GM19463 (cell line): ENCODE results near the gene SLC27A1.

Source experiments
- ATAC-seq: cut with Tn5 transposase; IDR thresholded peaks from one replicate; pipeline ENCODE4 v1.9.1; 2021; ENCODE audit warnings: mild to moderate bottlenecking, moderate library complexity; ENCODE audit not compliant: unreplicated experiment

The SLC27A1 gene

DNA sequence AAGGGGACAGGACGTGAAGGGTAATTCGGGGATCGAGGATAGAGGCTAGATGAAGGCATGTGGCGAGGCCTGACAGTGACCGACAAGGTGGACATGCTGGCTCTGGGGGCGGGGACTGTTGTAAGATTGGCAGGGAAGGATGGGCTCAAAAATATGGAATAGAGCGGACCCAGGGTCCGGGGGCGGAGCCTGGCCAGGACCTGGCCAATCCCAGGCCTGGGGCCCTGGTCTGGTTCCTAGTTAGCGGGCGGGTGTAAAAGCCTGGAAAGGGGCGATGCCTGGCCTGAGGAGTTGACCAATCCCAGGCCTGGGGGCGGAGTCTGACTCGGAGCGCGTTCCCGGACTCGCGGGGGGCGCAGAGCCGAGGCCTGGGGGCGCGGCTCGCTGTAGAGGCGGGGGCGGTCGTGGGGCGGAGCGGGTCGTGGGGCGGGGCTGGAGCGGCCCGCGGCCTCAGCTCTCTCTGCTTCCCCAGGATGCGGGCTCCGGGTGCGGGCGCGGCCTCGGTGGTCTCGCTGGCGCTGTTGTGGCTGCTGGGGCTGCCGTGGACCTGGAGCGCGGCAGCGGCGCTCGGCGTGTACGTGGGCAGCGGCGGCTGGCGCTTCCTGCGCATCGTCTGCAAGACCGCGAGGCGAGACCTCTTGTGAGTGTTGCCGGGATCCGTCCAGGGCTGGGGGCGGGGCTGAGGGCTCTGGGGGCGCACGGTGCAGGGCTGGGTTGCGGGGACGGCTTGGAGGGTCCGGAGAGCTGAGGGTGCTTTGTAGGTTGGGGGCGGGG is at the start of gene SLC27A1:
SLC27A1 (plus strand) TSS at position 457 of the 774 bp plus-strand sequence; CDS start at position 474, 17 bp downstream.
- peak; percentile 79 for ATAC-seq

DNA sequence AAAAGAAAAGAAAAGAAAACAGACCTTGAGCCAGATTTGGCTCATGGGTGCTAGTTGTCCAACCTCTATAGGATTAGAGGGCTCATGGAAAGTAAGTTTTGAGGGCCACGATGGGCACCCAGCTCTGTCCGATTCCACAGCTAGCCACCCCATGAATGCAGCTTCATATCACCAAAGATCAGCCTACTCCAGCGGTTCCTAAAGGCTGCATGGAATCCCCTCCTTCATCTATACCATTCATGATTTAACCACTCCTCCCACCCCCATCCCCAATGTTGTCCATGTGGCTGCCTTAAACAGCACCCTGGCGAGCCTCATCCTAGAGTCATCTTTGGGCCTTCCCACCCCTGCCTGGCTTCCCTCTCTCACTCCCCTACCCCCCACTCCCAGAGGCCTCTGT is 48.4 kb upstream of the SLC27A1 start:
- ATAC-seq: no peak

DNA sequence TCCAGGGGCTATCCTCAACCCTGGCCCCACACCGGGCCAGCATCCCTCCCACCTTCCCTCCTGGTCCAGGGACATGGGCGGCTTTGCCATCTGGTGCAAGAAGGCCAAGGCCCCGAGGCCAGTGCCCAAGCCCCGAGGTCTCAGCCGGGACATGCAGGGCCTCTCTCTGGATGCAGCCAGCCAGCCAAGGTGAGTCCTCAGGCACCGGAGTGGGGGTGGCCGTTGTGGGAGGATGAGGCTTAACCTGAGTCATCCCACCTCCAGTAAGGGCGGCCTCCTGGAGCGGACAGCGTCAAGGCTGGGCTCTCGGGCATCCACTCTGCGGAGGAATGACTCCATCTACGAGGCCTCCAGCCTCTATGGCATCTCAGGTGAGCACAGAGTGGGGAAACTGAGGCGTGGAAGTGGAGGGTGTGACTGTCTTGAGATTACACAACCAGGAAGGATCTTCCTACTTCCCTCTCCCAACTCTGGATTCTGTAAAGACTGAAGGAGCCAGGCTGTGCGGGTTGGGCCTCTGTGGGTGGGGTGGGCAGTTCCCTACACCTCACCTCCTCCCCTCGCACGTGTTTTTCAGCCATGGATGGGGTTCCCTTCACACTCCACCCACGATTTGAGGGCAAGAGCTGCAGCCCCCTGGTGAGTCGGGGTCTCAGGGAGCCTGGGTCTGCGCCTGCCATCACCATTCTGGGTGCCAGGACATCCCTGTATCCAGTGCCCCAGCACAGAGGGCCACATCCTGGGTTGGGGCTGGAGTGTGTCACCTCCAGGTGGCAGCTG is 46.7 kb upstream of the SLC27A1 start:
- ATAC-seq: no peak

DNA sequence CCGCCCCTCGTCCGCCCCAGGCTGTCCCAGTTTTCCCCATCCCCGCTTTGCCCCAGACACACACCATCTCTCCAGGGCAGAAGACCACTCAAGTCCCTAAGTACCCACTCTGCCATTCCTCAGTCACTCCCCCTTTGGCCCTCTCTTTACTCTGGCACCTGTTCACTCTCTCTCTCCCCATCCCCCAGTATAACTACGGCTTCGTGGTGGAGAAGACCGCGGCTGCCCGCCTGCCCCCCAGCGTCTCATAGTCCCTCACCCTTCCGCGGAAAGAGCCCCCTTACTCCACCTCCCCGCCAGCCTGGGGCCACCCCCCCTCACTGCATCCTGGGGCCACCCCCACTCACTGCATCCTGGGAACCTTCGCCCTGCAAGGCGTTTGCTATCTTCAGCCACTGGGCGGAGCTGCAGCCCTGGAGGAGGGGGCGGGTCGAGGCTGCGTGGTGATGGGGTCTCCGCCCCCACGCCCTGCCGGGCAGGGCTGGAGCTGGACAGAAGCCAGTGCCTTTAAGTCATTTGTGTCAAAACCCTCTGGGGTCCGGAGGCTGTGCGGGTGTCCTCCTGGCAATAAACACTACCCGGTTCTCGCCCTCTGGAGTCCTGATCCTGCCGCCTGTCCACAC is 45.5 kb upstream of the SLC27A1 start:
- no peak for ATAC-seq

DNA sequence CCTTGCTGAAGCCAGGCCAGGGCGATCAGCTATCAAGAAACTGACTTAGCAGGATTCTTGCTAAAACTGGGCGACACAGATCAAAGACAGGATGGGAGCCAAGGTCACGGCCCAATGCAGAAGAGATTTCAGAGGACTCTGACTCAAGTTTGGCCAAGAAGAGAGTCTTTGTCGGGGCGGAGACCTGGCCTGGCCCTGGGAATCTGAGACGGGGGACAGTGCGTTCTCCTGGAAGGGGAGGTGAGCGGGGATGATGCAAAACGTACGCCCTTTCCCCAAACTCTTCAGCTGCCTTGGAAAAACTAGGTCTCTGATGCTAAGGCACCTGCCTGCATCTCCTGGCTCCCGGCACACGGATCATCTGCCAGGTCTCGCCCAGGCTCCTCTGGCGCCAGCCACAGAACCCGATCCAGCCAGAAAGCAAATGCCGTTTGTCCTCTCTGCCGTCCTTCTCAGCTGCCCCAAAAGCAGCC is 40.6 kb upstream of the SLC27A1 start:
- no peak for ATAC-seq

DNA sequence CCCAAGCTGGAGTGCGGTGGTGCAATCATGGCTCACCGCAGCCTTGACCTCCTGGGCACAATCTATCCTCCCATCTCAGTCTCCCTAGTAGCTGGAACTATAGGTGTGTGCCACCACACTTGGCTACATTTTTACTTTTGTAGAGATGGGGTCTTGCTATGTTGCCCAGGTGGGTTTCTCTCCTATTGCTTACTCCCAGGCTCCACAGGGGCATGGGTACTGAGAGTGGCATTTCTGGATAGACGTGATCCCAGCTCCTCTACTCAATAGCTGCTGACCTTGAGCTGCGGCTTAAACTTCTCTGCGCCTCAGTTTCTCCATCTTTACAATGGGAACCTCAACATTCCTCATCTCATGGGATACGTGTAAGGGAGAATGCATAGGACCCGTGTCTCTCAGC is 38.9 kb upstream of the SLC27A1 start:
- no peak for ATAC-seq

DNA sequence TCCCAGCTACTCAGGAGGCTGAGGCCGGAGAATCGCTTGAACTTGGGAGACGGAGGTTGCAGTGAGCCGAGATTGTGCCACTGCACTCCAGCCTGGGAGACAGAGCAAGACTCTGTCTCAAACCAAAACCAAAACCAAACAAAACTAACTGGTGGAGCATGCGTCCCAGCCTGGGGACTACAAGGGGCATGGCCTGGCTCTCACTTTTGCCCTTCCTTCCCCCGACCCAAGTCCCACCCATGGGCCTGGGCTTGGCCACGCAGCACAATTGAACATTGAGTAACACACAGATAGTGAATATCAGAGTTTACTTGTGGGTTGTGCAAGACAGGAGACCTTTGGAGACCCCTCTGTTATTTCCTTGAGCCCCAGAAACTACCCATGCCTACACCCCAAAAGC is 35.1 kb upstream of the SLC27A1 start:
- no peak for ATAC-seq

DNA sequence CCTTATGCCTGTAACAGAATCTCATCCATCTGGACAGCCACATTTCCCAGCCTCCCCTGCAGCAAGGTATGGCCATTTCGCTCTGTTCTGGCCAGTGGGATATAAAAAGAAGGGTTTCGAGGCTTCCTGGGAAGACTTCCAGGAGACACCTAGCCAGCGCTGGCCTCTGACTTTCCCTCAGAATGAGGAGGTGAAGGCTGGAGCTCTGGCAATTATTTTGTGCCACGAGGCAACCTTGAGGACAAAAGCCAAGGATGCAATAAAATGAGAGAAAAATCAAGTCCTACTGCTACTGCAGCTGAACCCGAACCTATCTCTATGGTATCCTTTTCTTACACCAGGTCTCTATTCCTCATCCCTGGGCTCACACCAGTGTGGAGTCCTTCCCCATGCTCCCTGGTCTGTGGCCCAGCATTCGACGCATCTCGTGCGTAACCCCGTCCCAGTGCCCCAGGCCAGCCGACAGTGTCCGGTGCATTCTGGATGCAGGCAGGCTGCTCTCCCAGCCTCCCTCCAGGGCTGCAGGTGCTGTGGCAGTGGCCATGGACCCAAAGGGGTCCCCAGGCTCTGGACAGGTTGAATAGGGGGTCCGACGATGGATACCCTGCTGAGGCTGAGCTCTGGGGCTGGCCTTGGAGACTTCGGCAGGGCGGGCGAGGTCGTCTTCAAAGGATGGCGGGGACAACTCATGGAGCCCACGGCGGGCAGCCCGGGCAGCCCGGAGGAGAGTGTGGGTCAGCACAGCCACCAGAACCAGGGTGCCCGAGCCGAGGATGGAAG is 34.0 kb upstream of the SLC27A1 start:
- no peak for ATAC-seq

DNA sequence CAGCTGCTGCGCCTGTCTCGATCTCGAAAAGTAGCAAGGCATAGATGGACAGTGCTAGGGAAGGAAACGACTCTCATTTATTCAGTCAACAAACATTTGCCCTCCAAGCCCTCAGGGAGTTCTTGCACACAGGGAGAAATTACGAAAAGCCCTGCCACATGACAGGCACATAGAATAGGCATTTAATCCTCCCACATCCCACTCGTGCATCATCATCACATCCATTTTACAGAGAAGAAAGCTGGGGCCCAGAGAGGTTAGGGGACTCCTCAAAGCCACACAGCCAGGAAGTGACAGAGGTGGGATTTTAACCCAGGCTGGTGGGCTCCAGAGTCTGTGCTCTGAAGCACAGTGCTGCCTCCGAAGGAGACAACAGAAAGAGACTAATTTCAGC is 33.5 kb upstream of the SLC27A1 start:
- no peak for ATAC-seq

DNA sequence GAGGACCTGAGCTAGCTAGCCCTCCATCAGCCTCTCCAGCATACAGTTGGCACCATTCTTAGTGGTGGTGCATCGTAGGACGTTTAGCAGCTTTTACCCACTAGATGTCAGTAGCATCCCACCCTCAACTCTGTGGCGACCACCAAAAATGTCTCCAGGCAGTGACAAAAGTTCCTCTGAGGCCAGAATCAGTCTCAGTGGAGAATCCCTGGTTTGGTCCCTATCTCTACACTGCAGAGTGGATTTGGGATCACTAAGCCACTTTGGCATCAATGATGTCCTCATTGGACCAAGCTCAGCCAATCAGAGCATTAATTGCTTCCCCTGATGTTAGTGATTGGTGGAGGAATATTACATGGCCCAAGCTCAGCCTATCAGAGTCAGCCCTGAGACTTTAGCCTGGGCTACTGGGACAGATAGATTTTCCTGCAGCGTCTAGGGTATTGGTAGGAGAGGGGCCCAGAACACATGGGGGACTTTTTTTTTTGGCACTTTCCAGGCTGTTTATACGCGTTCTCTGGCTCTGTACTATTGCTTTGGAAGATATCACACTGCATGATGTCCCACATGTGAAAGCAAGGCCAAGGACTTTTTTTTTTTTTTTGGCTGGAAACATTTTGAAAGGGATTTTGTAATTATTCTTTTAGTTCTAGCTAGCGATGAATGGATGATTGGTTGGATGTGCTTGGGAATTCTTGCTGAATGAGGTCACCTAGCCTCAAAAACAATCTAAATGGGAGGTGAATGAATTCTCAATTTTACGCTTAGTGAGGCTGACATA is 28.9 kb upstream of the SLC27A1 start:
- no peak for ATAC-seq

DNA sequence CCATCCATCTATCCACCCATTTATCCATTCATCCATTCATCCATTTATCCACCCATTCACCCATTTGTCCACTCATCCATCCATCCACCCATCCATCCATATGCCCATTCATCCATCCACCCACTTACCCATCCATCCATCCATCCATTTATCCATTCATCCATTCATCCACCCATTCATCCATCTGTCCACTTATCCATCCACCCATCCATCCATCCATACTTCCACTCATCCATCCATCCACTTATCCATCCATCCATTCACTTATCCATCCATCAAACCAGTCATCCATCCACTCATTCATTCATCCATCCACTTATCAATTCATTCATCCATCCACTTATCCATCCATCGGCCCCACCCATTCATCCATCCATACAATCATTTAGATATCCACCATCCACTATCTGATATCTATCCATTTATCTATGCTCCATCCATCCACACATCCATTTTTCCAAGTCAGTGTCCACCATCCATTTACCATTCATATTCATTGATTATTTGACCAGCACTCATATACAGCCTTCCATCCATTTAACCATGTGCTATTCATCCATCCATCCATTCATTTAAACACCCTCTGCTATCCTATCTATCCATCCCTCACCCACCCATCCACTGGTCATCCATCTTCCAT is 24.7 kb upstream of the SLC27A1 start:
- ATAC-seq: no peak

DNA sequence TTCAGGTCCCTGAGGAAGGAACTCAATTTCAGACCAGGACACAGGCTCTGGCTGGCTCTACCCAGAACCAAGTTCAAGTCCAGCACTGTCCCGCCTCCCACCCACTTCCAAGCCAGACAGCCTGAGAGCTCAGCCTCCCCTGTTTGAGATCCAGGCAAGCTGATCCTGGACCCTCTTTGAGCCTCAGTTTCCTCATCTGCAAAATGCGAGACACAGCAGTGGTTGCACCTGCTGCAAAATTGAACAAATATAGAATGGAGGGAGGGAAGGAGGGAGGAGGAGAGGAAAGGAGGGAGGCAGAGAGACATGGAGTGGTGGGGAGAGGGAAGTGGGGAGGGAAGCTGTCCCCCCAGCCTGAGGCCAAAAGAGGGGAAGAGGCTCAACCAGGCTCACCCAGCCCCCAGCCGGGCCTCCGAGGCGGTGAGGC is 22.6 kb upstream of the SLC27A1 start:
- no peak for ATAC-seq

DNA sequence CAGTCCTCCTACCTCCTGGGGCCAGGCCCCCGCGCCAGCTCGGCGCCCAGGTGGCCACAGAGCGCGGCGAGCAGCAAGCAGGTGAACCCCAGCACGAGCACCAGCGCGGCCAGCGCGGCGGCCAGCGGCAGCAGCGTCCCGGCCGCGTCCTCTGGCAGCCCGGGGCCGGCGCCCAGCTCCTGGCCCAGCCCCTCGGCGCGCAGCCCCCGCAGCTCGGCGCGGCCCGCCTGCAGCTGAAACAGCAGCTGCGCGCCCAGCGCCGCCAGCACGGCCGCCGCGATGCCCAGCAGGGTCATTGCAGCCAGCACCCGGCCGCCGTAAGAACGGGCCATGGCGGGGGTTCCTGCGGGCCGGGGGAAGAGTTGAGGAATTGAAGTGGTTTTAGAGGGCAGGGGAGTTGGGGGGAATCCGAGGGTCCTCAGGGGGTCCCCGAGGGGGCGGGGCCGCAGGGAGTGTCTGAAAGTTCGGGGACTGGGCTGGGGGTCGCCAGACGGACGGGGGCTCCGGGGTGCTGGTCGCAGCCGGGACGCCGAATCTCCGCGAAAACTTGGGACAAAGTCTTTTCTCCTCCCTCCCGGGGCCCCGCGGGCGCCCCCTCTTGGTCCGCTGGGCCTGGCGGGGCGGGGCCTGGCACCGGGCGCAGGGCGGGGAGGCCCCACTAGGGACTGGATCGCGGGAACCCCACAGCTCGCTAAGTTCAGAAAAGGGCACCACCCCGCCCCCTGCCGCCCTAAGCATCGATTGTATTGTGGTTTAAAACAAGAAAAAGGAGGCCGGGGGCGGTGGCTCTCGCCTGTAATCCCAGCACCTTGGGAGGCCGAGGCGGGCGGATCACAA is 22.0 kb upstream of the SLC27A1 start, which contains the start of gene TMEM221:
TMEM221 (minus strand) TSS at position 538 of the 837 bp plus-strand sequence; CDS start at position 332, 206 bp downstream.
- ATAC-seq: no peak

DNA sequence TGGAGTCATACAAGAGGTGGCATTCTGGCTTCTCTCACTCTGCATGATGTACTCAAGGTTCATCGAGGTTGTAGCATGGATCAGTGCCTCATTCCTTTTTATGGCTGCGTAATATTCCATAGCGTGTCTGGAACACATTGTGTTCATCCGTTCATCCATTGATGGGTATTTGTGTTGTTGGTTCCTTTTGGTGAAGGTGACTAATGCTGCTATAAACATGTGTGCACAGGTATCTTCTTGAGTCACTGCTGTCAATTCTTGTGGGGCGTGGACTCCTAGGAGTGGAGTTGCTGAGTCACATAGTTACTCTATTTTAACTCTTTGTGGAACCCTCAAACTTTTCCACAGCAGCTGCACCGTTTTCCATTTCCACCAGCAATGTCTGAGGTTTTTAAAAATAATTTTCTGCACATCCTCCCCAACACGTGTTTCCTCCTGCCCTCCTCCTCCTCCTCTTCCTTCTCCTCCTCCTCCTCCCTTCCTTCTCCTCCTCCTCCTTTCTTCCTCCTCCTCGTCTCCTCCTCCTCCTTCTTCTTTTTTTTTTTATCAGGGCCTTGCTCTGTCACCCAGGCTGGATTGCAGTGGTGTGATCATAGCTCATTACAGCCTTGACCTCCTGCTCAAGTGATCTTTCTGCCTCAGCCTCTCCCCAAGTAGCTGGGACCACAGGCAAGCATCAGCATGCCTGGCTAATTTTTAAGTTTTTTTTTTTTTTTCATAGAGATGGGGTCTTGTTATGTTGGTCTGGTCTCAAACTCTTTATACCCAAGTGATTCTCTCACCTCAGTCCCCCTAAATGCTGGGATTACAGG is 19.9 kb upstream of the SLC27A1 start:
- no peak for ATAC-seq

DNA sequence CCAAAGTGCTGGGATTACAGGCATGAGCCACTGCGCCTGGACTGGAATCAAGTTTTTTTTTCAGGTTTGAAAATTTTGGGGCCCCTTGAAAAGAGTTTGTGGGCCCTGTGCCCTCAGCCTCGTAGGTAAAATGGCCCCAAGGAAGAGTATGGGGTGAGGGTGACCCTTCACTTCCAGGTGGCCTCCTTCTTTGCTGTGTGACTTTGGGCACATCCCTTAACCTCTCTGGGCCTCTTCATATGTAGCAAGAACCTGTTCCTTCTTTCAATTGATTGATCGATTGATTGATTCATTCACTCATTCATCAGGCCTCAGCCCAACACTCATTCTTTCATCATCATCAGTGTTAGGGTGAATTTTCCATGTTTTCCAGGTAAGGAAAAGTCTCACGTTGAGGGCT is 18.5 kb upstream of the SLC27A1 start:
- ATAC-seq: no peak

DNA sequence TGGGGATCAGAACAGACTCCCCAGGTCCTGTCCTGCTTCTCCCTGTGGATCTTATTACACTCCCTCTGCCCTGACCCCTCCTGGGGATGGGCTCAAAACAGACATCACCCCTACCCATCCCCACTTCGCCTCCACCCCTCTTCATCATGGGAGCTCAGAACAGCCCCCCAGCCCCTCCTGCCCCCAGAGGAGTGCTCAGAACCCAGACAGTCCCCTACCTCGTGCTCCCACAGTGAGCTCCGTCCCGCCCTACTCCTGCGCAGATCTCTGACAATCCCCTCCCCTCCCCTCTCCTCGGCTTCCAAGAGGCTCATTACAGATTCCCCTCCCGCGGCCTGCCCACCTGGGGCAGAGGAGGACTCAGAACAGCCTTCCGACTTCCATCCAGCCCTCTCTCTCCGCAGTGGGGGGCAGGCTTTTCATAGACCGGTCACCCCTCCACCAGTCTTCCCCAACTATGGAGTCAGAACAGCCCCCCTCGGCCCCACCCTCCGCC is 15.7 kb upstream of the SLC27A1 start:
- no peak for ATAC-seq

DNA sequence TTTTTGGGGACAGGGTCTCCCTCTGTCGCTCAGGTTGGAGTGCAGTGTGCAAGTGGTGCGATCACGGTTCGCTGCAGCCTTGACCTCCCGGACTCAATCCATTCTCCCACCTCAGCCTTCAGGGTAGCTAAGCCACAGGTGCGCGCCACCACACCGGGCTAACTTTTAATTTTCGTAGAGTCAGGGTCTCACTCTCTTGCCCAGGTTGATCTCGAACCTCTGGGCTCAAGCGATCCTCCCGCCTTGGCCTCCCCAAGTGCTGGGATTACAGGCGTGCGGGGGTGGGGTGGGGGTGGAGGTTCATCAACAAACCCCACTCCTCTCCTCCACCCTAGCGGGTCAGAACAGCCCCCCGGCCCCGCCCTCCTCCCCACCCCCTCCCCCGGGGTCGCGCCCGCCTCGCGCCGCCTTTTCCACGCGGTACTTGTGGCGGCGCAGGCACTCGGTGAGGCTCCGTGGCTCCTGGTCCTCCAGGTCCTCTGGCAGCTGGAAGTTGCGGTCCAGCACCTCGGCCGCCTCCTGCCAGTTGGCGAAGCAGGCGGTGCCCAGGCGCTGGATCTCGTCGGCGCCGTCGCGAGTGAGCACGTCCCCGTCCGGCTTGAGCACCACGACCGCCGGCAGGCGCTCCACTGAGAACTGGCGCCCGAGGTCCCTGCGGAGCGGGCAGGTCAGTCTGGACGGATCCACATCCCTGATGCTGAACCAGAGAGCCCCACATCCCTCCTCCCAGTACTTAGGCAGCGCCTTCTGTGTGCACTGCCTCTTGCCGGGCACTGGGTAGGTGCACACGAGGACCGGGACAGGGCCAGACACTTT is 14.8 kb upstream of the SLC27A1 start:
- no peak for ATAC-seq
